SIG-M5 treated with dmso at 0.1 percent for 504 hours (cell line): ENCODE data around the gene ATP6V0D1.
"Not testable (repeated sequence)": the region's sequence is repeated elsewhere in the genome, so short reads cannot be mapped to it uniquely, and the experiment has no call there.

Experiments used
- DNase-seq: peaks from one replicate; lab custom pipeline; 2025; ENCODE audit not compliant: unreplicated experiment; lab: John Stamatoyannopoulos, UW

The ATP6V0D1 gene

DNA sequence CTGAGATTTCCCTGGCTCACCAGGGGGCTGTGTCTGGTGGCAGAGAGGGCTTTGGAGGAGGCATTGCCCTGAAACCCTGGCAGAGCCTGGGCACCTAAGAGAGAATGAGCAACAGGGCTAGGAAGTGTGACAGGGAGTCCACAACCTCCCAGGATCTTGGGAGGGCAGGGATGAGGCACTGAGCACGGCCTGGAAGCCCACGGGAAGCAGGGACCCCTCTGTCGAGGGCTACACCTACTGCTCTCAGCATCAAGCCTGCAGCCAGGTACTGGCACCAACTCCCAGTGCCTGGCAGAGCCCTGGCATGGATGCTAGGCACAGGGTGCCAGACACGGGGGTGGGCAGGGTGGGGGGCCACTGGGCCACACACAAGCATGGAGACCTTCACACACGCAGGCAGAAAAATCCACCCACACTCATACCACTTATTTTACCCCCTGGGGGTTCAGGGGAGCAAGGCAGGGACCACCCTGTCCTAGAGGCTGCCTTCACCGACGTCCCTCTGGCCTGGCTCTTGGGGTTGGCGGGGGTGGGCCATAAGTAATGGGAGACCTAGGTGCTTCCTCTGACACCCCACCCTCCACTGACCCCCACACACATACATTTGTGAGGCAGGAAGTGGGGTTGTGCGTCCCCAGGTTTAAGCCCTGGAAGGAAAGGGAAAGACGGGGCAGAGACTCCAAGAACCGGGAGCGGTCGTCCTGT, 51.0 kb downstream of the ATP6V0D1 start:
- DNase-seq, result no peak

DNA sequence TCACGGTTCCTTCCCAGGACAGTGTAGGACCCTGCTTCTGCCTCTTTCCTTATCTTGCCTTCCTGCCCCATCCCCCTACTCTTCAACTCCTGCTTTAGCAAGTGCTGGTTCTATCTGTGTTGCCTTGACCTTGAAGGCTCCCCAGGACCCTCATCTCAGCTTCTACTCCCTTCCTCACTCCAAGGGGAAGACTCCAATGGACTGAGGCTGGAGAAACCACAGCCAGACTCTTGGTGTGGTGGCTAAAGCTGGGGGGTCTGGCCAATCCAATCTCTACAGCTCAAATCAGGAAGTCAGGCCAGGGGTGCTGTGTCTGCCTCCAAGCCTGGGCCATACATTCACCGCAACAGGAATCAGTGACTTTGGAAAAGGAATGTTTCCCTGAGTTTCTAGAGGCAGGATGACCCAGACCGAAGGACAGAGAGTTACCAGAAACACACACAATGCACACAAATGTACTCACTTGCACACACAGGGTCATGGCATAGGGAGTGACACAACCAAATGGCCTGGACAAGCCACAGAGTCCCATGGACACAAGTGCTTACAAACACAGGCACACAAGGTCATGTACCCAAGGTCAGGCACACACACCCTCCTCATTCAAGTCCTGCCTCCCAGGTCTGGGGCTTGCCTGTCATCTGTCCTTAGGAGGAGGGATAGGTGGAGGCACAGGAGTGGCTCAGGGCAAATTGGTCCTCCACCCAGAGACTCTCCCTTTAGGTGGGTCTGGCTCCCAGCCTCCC, 51.7 kb downstream of the ATP6V0D1 start:
- DNase-seq, result no peak

DNA sequence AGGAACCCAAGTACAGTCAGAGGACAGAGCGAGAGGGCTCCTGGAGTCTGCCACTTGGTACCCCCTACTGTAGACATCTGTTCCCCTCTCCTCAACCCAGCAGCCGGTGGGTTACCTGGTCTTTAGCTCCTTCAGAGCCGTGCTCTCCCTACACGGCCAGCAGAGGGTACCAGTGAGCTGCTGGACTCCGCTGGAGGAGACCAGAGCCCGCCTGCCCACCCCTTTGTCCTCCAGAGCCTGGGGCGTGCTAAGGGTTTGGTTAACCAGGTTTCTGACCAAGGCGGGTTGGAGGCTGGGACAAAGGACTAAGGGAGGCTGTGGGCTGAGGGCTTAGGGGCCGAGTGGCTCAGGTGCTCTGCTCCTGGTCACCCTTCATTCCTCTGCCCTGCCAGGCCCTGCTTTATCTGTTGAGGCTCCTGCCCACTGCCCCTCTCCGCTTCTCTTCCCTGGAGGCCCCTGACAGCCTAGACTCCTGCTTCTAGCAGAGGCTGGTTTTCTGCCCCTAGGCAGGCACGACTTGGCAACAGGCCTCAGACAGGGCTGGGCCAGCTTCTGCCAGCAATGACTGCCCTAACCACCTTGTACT, 52.7 kb downstream of the ATP6V0D1 start:
- DNase-seq, result peak; percentile 45

DNA sequence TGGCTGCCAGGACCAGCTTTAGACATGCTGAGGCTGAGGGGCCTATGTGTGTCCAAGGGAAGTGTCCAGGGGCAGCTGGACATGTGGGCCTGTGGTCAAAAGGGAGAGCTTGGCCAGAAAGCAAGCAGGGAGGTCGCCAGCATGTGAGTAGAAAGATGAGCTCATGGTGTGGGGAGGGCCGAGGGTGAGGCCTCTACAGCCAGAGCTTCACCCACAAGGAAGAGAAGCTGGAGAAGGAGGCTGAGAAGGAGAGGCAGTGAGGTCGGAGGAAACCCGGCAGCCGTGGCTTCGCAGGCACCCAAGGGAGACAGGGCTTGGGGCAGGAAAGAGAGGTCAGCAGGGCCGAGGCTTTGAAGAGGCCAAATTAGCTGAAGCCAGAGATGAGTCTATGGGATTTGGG, 54.0 kb downstream of the ATP6V0D1 start:
- no peak for DNase-seq

DNA sequence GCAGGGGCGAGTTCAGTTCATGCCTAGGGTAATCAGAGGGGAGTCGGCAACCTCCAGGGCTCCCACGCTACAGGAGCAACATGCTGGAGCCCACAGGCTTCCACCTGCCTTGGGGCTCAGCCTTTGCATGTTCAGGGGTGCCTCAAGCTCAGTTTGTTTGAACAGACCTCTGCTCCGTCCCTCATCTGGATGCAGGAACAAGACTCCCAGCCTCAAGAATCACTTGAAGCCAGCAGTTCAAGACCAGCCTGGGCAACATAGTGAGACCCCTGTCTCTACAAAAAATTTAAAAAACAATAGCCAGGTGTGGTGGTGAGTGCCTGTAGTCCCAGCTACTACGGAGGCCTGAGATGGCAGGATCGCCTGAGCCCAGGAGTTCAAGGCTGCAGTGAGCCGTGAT, 54.9 kb downstream of the ATP6V0D1 start:
- DNase-seq, result no peak

DNA sequence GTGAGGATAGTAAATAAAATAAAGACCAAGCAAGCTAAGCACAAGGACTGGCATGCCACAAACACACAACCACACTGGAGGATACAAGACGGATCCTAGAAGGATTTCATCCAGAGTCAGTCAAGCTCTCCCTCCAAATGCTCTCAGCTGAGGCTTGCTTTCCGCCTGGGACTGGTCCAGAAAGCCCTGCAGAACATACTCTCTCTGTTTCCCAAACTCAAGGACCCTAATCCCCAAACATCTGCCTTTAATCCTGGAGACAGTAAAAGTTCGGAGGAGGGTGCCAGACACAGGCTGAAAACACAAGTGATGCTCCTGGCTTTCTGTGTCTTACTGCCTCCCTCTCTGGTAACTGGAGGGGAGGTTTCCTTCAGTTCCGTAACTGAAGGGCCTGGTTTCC, 55.4 kb downstream of the ATP6V0D1 start:
- no peak for DNase-seq

DNA sequence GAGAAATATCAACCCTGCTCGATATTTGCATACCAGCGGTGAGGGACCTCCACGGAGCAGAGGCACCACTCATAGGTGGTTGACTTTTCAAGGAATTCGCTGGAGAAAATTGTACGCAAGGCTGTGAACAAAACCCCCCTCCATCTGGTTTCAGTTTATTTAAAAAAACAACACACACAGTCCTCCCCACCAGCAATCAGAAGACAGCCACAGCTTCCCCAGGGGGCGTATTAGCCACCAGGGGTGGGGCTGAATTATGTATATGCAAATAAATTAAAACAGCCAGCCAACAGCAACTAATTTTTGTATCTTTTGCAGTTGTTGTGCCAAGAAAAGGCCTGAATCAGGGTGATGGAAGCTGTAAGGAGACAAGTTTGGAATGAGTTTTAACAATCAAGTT, 55.9 kb downstream of the ATP6V0D1 start:
- no peak for DNase-seq

DNA sequence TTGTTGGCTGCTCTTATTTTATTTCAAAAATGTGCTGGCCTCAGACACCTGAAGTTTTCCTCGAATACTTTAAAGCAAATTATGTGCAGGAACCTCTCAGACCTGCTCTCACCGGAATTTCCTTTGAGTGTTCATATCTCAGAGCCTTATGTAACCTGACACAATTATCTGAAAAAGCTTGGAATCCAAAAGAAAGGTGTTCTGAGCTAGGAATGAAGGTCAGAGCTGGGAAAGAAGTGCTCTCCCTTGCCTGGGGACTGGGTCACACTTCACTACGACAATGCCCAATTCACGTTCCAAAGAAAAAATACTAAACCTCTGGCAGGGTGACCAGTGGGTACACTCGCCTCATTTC, 56.7 kb downstream of the ATP6V0D1 start:
- DNase-seq, result no peak

DNA sequence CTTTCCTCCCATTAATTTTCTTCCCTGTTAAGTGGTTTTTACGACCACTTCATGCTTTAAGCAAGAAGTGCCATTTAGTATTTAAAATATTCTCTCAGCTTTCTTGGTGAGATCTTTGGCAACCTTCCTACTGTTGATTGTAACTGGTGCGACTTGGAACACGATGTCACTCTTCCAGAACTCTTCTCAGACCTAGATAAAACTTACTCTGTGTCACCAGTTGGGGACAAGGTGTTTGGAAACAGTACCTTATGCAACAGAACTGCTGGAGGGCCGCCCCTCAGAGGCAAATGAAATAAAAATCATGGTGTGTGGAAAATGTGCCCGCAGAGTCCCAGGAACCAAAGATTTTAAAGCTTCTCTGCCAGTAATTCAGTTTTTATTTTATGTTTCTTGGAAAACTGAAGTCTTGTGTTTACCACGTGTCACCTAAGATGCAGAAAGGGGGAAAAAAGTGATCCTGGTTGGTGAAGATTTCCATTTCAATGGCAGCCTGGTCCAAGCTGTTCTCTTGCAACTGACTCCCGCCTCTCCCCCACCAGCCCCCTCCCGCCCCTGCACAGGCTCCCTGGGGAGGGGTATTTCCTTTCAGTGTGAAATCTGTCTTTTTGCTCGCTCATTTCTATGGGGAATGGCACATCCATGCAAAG, 57.2 kb downstream of the ATP6V0D1 start:
- DNase-seq, result no peak

DNA sequence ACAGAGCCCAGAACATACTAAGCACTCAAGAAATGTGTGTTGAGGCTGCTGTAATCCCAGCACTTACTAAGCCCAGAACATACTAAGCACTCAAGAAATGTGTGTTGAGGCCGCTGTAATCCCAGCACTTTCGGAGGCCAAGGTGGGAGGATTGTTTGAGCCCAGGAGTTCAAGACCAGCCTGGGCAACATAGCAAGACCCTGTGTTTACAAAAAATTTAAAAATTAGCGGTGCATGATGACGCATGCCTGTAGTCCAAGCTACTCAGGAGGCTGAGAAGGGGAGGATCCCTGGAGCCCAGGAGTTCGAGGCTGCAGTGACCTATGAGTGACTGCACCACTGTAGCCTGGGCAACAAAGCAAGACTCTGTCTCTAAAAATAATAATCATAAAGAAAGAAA, 57.9 kb downstream of the ATP6V0D1 start:
- DNase-seq, result no peak

DNA sequence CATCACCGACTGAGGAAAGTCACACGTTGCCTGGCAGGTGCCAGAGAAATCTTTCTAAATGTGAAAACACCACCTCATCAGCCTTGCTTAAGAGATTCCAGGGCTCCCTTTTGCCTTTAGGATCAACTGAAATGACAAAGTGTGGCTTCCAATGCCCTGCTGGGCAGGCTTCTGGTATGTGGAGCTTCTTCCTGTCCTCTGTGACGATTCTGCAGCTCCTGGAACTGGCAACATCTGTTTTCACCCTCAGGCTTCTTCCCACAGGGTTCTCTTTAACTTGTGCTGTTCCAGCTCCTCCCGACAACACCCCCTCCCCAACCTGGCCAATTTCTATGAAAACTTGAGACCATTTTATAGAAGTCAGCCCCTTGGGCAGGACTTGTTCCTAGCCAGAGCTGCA, 59.9 kb downstream of the ATP6V0D1 start:
- no peak for DNase-seq

DNA sequence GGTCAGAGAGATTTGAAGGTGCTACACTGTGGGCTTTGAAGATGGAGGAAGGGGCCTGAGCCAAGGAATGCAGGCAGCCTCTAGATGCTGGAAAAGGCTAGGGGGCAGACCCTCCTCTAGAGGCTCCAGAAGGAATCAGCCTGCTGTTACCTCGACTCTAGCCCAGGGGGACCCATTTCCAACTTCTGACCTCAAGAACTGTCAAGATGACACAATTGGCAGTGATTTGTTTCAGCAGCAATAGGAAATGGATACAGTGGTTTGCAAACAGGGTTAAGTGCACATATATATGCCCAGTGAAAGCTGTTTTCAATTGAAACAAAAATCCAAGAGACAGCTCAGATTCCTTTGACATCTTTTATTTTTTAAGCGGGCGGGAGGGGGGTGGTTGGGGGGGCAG, 61.0 kb downstream of the ATP6V0D1 start:
- DNase-seq, result no peak

DNA sequence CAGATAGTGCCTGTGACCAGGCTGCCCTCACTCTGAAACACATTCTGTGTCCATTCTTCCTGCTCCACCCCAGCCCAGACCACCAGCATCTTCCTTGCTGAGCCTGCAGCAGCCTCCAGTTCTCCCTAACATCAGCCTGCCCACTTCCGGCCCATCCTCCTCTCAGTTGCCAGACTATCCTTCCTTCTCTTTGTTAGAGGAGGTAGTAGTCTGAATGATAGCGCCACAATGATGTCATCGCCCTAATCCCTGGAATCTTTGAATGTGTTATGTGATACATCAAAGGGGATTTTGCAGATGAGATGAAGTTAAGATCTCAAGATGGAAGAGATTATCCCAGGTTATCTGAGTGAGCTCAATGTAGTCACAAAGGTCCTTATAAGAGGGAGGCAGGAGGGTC, 61.5 kb downstream of the ATP6V0D1 start:
- no peak for DNase-seq

DNA sequence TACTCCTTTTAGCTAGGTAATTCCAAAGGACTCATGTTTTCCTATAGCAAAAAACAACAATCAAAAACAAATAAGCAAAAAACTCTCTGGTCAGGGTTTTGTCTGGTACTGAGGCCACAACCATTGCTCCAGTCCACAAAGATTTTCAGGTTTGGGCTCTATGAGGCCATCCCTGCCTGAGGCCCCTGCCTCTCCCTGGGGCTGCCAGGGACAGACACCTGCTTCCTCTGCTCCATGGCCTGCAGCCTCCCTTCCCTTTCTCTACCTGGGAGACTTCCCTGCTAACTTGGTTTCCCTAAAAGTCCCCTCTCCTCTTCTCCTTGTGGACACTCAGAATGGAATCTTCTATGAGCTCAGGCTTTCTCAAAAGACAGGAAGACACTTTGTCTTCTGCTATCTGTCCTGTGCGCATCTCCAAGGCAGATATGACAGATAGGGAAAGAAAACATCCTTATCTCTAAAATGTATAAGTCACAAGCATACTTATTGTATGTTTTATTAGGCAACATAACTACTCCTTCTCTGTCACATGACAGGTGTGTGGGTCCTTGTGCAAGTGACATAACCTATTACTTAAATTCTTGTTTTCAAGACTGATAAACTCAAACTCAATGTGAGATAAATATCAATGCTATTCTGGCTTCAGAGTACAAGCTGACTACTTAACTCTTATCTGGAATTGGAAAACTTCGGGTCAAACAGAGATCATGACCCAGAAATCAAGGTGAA, 63.5 kb downstream of the ATP6V0D1 start:
- DNase-seq, result no peak

DNA sequence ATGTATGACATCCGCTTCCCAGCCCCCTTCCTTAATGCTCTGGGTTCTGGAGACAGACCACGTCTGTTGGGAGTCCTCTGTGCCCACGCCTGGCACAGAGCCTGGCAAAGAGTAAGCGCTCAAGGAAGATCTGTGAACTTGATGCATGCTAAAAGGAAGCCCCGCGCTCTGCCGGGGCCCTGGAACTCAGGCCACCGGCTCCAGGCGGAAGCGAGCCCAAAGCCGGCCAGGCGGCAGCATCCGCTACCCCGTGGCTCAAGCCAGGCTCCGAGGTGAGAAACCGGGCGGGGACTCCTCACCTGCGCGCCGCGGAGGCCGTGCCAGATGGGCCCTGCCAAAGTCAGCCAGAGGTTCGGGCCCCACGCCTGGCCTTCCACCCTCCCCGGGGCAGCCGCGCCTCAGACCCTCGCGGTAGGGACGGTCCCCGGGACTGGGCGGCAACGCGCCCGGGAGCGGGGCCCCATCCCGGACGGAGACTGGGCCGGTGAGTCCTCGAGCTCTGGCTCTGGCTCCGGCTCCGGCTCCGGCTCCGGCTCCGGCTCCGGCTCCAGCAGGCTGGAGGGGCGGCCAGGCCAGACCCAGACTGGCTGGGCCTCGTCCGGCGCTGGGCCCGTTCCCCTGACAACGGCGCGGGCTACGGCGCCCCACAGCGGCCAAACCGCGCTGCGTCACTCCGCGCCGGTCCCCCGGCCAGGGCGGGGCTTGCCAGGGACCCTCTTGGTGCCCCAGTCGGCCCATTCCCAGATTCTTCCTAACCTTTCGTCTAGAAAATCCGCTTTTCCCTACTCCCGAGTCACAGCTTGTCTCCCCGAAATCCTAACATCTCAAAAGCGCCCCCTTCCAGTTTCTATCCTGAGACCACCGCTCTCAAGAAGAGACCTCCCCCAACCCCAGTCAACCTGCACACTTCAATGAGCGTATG, 64.8 kb downstream of the ATP6V0D1 start, which contains the start of gene ZDHHC1:
TSS of gene ZDHHC1 (minus strand) at position 606 of the 922 bp plus-strand sequence. CDS start 8,702 bp downstream, outside the sequence.
- no peak for DNase-seq

DNA sequence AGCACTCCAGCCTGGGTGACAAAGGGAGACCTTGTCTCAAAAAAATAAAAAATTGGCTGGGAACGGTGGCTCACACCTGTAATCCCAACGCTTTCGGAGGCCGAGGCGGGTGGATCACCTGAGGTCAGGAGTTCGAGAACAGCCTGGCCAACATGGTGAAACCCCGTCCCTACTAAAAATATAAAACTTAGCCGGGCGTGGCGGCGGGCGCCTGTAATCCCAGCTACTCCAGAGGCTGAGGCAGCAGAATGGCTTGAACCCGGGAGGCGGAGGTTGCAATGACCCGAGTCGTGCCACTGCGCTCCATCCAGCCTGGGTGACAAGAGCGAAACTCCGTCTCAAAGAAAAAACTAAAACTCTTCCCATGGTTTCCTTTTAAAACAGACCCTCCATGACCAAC, 65.5 kb downstream of the ATP6V0D1 start:
- not testable (repeated sequence) for DNase-seq

DNA sequence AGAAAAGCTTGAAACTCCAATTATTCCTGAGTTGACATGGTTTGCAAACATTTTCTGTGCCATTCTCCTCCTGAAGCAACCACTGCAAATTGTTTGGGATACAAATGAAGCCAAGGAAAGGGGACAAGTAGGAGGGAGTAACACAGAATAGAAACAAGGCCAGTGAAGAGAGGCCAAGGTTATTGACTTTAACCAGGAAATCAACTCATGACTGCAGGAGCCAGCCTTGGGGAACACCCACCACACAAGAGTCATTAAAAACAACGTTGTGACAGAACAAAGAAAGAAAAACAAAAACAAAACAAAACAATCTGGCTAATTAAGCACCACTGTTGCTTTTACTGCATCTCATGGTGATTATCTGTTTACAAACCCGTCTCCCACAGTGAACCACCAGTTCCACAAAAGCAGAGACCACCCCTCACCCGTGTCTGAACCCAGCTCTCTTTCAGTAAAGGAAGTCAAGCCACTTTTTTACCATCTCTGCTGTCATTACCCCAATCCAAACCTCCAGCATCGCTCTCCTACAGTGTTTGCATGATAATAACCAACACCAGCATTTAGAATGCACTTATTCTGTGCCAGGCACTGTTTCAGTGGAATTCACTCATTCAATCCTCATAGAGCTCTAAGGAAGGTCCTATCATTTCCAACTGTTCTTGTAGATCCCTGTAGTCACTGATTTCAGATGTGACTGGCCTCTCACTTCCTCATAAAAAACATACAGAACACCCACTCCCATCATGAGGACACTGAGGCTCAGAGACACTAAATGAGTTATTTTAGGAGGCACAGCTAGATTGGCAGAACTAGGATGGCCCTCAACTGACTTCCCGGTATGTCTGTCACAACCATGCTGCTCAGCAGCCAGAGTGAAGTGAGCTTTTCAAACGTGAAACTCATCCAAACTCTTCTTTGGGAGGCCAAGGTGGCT, 66.7 kb downstream of the ATP6V0D1 start:
- no peak for DNase-seq

DNA sequence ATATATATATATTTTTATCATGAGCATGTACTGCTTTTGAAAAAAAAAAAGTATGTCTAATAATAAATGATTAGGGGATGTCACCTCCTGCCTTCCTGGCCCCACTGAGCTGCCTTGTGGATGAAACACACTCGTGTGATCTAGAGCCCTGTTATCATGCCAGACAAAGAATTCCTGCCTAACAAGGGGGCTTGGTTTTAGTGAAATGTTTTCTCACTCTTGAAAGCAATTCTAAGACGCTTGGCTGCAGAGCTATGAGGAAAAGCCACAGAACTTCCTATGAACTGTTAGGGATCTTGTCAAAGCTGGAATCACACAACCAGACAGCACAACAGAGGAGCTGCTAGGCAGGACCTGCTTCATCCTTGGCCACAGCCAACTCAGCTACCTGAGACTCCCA, 68.7 kb downstream of the ATP6V0D1 start:
- no peak for DNase-seq

DNA sequence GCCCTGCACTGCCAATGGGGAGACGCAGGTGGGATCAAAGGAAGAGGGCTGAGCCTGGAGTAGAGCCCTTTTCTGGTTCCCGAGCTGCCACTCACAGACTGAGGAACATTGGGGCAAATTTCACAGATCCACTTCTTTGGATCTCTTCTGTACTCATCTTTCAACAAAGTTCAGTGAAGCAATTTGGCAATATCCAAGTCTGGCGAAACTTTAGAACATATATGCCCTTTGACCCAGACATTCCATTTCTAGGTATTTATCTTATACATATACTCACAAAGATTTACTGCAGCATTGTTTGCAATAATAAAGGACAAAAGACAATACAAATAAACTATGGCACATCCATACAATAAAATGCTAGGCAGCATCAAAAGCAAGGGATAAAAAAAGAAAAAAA, 69.6 kb downstream of the ATP6V0D1 start:
- no peak for DNase-seq
